Measurements from ENCODE around the gene TIAM1. TPM values are rescaled to one million over a fixed set of nuclear protein-coding genes. Genes with fewer than 3 reads are reported as not detected.

Gene TIAM1
- total and polyA plus RNA-seq, 2 of the 8 experiments (the other 6 are each of a cell fraction or from before 2014, with no cell fraction given) = 10.1 to 30.7 TPM

DNA sequence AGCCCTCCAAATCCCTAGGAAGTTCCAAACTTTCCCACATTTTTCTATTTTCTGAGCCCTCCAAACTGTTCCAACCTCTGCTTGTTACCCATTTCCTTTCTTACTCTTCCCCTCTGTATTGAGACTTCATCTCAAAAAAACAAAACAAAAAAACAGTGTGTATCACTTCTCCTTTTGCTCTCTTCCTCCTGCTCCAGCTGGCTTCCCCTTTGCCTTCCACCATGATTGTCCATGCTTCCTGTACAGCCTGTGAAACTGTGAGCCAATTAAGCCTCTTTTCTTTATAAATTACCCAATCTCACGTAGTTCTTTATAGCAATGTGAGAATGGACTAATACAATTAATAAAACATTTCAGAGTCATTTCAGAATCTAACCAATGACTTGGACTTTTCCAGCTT, 236.2 kb downstream of the TIAM1 start (continued):
- TF ChIP-seq, protein P1, sequence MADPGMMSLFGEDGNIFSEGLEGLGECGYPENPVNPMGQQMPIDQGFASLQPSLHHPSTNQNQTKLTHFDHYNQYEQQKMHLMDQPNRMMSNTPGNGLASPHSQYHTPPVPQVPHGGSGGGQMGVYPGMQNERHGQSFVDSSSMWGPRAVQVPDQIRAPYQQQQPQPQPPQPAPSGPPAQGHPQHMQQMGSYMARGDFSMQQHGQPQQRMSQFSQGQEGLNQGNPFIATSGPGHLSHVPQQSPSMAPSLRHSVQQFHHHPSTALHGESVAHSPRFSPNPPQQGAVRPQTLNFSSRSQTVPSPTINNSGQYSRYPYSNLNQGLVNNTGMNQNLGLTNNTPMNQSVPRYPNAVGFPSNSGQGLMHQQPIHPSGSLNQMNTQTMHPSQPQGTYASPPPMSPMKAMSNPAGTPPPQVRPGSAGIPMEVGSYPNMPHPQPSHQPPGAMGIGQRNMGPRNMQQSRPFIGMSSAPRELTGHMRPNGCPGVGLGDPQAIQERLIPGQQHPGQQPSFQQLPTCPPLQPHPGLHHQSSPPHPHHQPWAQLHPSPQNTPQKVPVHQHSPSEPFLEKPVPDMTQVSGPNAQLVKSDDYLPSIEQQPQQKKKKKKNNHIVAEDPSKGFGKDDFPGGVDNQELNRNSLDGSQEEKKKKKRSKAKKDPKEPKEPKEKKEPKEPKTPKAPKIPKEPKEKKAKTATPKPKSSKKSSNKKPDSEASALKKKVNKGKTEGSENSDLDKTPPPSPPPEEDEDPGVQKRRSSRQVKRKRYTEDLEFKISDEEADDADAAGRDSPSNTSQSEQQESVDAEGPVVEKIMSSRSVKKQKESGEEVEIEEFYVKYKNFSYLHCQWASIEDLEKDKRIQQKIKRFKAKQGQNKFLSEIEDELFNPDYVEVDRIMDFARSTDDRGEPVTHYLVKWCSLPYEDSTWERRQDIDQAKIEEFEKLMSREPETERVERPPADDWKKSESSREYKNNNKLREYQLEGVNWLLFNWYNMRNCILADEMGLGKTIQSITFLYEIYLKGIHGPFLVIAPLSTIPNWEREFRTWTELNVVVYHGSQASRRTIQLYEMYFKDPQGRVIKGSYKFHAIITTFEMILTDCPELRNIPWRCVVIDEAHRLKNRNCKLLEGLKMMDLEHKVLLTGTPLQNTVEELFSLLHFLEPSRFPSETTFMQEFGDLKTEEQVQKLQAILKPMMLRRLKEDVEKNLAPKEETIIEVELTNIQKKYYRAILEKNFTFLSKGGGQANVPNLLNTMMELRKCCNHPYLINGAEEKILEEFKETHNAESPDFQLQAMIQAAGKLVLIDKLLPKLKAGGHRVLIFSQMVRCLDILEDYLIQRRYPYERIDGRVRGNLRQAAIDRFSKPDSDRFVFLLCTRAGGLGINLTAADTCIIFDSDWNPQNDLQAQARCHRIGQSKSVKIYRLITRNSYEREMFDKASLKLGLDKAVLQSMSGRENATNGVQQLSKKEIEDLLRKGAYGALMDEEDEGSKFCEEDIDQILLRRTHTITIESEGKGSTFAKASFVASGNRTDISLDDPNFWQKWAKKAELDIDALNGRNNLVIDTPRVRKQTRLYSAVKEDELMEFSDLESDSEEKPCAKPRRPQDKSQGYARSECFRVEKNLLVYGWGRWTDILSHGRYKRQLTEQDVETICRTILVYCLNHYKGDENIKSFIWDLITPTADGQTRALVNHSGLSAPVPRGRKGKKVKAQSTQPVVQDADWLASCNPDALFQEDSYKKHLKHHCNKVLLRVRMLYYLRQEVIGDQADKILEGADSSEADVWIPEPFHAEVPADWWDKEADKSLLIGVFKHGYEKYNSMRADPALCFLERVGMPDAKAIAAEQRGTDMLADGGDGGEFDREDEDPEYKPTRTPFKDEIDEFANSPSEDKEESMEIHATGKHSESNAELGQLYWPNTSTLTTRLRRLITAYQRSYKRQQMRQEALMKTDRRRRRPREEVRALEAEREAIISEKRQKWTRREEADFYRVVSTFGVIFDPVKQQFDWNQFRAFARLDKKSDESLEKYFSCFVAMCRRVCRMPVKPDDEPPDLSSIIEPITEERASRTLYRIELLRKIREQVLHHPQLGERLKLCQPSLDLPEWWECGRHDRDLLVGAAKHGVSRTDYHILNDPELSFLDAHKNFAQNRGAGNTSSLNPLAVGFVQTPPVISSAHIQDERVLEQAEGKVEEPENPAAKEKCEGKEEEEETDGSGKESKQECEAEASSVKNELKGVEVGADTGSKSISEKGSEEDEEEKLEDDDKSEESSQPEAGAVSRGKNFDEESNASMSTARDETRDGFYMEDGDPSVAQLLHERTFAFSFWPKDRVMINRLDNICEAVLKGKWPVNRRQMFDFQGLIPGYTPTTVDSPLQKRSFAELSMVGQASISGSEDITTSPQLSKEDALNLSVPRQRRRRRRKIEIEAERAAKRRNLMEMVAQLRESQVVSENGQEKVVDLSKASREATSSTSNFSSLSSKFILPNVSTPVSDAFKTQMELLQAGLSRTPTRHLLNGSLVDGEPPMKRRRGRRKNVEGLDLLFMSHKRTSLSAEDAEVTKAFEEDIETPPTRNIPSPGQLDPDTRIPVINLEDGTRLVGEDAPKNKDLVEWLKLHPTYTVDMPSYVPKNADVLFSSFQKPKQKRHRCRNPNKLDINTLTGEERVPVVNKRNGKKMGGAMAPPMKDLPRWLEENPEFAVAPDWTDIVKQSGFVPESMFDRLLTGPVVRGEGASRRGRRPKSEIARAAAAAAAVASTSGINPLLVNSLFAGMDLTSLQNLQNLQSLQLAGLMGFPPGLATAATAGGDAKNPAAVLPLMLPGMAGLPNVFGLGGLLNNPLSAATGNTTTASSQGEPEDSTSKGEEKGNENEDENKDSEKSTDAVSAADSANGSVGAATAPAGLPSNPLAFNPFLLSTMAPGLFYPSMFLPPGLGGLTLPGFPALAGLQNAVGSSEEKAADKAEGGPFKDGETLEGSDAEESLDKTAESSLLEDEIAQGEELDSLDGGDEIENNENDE (IDR thresholded peaks at IDR 0.05; ENCODE audit: insufficient replicate concordance, low read length) = no peak
- TF ChIP-seq NANOG (IDR thresholded peaks at IDR 0.05; ENCODE audit: insufficient read depth, low read depth, low read length, poor library complexity, severe bottlenecking) (no peak), PHF8 (conservative IDR thresholded peaks at IDR 0.05; ENCODE audit: low read depth, low read length) (no peak), HDAC2 (IDR thresholded peaks at IDR 0.05; ENCODE audit: borderline replicate concordance in 1 of 2, low read depth in 2 of 2, low read length in 2 of 2) (no peak), TAF7 (optimal IDR thresholded peaks at IDR 0.05; ENCODE audit: borderline replicate concordance, low read depth, low read length) (no peak), KDM1A (IDR thresholded peaks at IDR 0.05; ENCODE audit: borderline replicate concordance, low read length) (no peak)
